ENCODE results near the gene ZNF487. TPM values are rescaled to one million over a fixed set of nuclear protein-coding genes. Genes with fewer than 3 reads are reported as not detected.
"Not testable (repeated sequence)": the region's sequence is repeated elsewhere in the genome, so short reads cannot be mapped to it uniquely, and the experiment has no call there.

The ZNF487 gene
- total RNA-seq, 4 donors from 2014 or later, result 3.7 to 9.2 (median 6.8) TPM

DNA sequence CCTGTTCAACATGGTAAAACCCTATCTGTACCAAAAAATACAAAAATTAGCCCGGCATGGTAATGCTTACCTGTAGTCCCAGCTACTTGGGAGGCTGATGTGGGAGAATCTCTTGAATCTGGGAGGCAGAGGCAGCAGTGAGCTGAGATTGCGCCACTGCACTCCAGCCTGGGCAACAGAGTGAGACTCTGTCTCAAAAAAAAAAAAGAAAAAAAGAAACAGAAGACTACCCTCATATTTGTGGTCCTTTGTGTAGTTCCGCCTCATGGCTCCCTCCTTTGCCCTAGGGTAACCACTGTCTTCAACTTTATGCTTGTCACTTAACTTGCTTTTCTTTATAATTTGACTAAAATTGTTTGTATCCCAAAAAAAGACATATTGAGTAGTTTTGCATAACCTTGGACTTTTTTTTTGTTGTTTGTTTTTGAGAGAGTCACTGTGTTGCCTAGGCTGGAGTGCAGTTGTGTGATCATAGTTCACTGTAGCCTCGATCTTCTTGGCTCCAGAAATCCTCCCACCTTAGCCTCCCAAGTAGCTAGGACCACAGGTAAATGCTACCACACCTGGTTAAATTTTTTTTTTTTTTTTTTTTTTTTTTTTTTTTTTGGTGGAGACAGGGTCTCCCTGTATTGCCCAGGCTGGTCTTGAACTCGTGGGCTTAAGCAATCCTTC lies 3.7 kb downstream of the ZNF487 start:
- DNase-seq (ENCODE audit: low spot score), result no peak
- no peak for ATAC-seq (ENCODE audit: low FRiP score)
- TF ChIP-seq CTCF (IDR thresholded peaks at IDR 0.05), result no peak

GRCh38 chr10:43444323-43444722 lies 7.4 kb downstream of the ZNF487 start:
- no peak for ATAC-seq (ENCODE audit: low FRiP score)
- TF ChIP-seq CTCF (IDR thresholded peaks at IDR 0.05), result no peak
- DNase-seq (ENCODE audit: low spot score), result no peak

DNA sequence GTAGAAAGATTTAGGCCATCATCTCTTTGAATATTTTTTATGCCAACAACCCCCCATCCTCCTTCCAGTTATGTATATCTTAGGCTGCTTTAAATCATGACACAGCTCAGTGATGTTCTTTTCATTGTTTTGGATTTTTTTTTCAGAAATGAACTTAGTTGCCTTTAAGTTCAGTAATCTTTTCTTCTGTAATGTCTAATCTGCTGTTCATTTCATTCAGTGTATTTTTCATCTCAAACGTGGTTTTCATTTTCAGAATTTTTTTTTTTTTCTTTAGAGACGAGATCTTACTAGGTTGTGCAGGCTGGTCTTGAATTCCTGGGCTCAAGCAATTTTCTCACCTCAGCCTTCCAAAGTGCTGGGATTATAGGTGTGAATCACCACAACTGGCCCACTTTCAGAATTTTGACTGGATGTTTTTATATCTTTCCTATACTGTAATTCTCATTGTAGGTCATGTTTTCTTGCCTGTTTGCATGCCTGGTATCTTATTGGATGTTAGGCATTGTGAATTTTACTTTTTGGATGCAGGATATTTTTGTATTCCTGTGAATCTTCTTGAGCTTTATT lies 8.1 kb downstream of the ZNF487 start:
- no peak for TF ChIP-seq CTCF (IDR thresholded peaks at IDR 0.05)
- ATAC-seq (ENCODE audit: low FRiP score) (no peak), DNase-seq (ENCODE audit: low spot score) (no peak)

- not testable (repeated sequence) for ATAC-seq (ENCODE audit: low FRiP score); DNase-seq (ENCODE audit: low spot score)
Observed at GRCh38 chr10:43446219-43447017, 9.5 kb downstream of the ZNF487 start.

DNA sequence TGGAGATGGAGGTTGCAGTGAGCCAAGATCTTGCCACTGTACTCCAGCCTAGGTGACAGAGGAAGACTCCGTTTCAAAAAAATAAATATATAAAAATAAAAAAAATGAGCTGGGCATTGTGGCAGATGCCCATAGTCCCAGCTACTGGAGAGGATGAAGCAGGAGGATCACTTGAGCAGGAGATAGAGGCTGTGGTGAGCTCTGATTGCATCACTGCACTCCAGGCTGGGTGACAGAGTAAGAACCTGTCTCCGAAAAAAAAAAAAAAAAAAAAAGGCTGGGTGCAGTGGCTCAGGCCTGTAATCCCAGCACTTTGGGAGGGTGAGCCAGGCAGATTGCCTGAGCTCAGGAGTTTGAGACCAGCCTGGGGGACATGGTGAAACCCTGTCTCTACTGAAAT lies 11.8 kb downstream of the ZNF487 start:
- ATAC-seq (ENCODE audit: low FRiP score) (no peak), DNase-seq (ENCODE audit: low spot score) (no peak)
- TF ChIP-seq CTCF (IDR thresholded peaks at IDR 0.05), result no peak

DNA sequence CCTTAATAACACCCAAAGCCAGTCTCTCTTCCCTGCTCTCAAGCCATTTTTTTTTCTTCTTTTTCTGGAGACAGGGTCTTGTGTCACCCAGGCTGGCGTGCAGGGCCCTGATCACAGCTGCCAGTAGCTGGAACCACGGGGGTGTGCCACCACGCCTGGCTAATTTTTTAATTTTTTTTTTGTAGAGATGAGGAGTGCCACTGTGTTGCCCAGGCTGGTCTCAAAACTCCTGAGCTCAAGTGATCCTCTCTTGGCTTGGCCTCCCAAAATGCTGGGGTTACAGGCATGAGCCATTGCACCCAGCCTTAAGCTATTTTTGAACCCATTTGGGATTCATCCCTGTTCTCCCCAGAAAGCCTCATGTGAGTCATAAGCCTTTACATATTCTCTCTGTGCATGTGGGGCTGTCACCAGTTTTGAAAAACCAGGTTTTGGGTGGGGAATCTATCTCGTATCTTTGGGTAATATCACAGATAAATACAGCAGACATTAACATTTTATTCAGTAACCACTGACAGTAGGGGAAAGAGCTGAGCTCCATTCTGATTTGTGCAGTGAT lies 15.5 kb downstream of the ZNF487 start:
- DNase-seq (ENCODE audit: low spot score), result no peak
- ATAC-seq (ENCODE audit: low FRiP score), result no peak
- no peak for TF ChIP-seq CTCF (IDR thresholded peaks at IDR 0.05)

- no peak for TF ChIP-seq CTCF (IDR thresholded peaks at IDR 0.05)
- DNase-seq (ENCODE audit: low spot score), result no peak
- ATAC-seq (ENCODE audit: low FRiP score), result no peak
Observed at GRCh38 chr10:43453266-43453831, 16.4 kb downstream of the ZNF487 start.

DNA sequence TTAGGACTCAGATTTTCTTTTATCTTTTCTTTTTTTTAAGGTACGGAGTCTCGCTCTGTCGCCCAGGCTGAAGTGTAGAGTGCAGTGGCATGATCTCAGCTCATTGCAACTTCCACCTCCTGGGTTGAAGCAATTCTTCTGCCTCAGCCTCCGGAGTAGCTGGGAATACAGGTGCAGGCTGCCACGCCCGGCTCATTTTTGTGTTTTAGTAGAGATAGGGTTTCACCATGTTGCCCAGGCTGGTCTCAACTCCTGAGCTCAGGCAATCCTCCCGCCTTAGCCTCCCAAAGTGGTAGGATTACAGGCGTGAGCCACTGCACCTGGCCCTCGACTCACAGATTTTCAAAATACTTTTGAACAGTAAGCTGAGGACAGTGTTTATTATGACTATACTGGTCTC lies 17.1 kb downstream of the ZNF487 start:
- DNase-seq (ENCODE audit: low spot score); ATAC-seq (ENCODE audit: low FRiP score): not testable (repeated sequence)

DNA sequence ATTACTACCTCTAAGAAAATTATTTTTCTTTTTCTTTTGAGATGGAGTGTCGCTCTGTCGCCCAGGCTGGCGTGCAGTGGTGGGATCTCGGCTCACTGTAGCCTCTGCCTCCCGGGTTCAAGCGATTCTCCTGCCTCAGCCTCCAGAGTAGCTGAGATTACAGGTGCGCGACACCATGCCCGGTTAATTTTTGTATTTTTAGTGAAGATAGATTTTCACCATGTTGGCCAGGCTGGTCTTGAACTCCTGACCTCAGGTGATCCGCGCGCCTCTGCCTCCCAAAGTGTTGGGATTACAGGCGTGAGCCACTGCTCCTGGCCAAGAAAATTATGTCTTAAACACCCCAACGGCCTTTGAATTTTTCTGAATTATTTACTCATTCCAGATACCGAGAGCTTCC lies 19.6 kb downstream of the ZNF487 start:
- not testable (repeated sequence) for DNase-seq (ENCODE audit: low spot score); ATAC-seq (ENCODE audit: low FRiP score)

All from omental fat pad (tissue), 4 donors.